Stomach smooth muscle (tissue), 2 donors: ENCODE results near the gene MLLT3.

Experiments used
- H3K27ac ChIP-seq: one replicate; pipeline ENCODE4 v1.7.0; 2013; ENCODE audit warnings: mild to moderate bottlenecking, low read length, inconsistent platforms
- H3K27me3 ChIP-seq, 2 donors: one replicate each; pipeline ENCODE4 v1.7.0; 2013; ENCODE audit warnings: low read length in 2 of 2; ENCODE audit not compliant: insufficient read depth in 2 of 2, control insufficient read depth in 1 of 2
- H3K36me3 ChIP-seq, 2 donors: one replicate each; pipeline ENCODE4 v1.7.0; 2013; ENCODE audit warnings: low read length in 2 of 2; ENCODE audit not compliant: control insufficient read depth in 2 of 2, insufficient read depth in 2 of 2
- H3K4me1 ChIP-seq: one replicate; pipeline ENCODE4 v1.7.0; 2013; ENCODE audit warnings: low read length; ENCODE audit not compliant: control insufficient read depth, insufficient read depth
- H3K4me3 ChIP-seq, 2 donors: one replicate each; pipeline ENCODE4 v1.7.0; 2013; ENCODE audit warnings: low read length in 2 of 2
- H3K9ac ChIP-seq, 2 donors: one replicate each; pipeline ENCODE4 v1.7.0; 2013; ENCODE audit warnings: low read length in 2 of 2, mild to moderate bottlenecking in 1 of 2
- H3K9me3 ChIP-seq, 2 donors: one replicate each; pipeline ENCODE4 v1.7.0; 2013; ENCODE audit warnings: low read length in 2 of 2; ENCODE audit not compliant: control insufficient read depth in 2 of 2
- donor health status: healthy.
- donor health status: Pancreatic carcinoma.

The MLLT3 gene

GRCh38 chr9:20513126-20513913, 109.0 kb downstream of the MLLT3 start:
- no peaks in the 10 kb centered on the region for H3K27me3 ChIP-seq
- no peak overlapping the region for H3K9ac ChIP-seq
- no peaks in the 10 kb centered on the region for H3K36me3 ChIP-seq
- H3K9me3 ChIP-seq: peaks cover 0 to 3% of the 10 kb centered on the region in 2 donors
- no peaks in the 10 kb centered on the region for H3K4me1 ChIP-seq
- no peak overlapping the region for H3K4me3 ChIP-seq
- H3K27ac ChIP-seq: no peak overlapping the region

GRCh38 chr9:20512636-20513035, 109.7 kb downstream of the MLLT3 start:
- Histone ChIP-seq H3K27ac (no peak overlapping the region), H3K27me3 (no peaks in the 10 kb centered on the region), H3K36me3 (no peaks in the 10 kb centered on the region), H3K9me3 (peaks cover 0 to 3% of the 10 kb centered on the region in 2 donors), H3K4me1 (no peaks in the 10 kb centered on the region), H3K4me3 (no peak overlapping the region), H3K9ac (no peak overlapping the region)

- Histone ChIP-seq H3K27ac (no peak overlapping the region), H3K27me3 (no peaks in the 10 kb centered on the region)
Measured at GRCh38 chr9:20512106-20512505, 110.2 kb downstream of the MLLT3 start.

GRCh38 chr9:20511686-20512085, 110.6 kb downstream of the MLLT3 start:
- Histone ChIP-seq H3K4me1 (no peaks in the 10 kb centered on the region), H3K27ac (no peak overlapping the region), H3K36me3 (no peaks in the 10 kb centered on the region), H3K4me3 (peak overlapping the region in 1 of 2 donors; percentile 13), H3K9ac (no peak overlapping the region), H3K9me3 (peaks cover 0 to 3% of the 10 kb centered on the region in 2 donors), H3K27me3 (no peaks in the 10 kb centered on the region)

More at GRCh38 chr9:20512106-20512505, 110.2 kb downstream of the MLLT3 start:
- Histone ChIP-seq H3K9ac (no peak overlapping the region), H3K36me3 (no peaks in the 10 kb centered on the region), H3K4me1 (no peaks in the 10 kb centered on the region), H3K9me3 (peaks cover 0 to 3% of the 10 kb centered on the region in 2 donors), H3K4me3 (no peak overlapping the region)

GRCh38 chr9:20509466-20509865, 112.8 kb downstream of the MLLT3 start:
- Histone ChIP-seq H3K4me1 (peaks cover 7% of the 10 kb centered on the region), H3K36me3 (no peaks in the 10 kb centered on the region), H3K27me3 (no peaks in the 10 kb centered on the region), H3K9ac (no peak overlapping the region), H3K4me3 (no peak overlapping the region), H3K27ac (no peak overlapping the region), H3K9me3 (peaks cover 0 to 3% of the 10 kb centered on the region in 2 donors)

GRCh38 chr9:20508242-20508641, 114.1 kb downstream of the MLLT3 start:
- no peak overlapping the region for H3K4me3 ChIP-seq
- H3K36me3 ChIP-seq: no peaks in the 10 kb centered on the region
- peaks cover 0 to 3% of the 10 kb centered on the region in 2 donors for H3K9me3 ChIP-seq
- H3K9ac ChIP-seq: no peak overlapping the region
- peaks cover 7% of the 10 kb centered on the region for H3K4me1 ChIP-seq
- no peaks in the 10 kb centered on the region for H3K27me3 ChIP-seq
- no peak overlapping the region for H3K27ac ChIP-seq

GRCh38 chr9:20507431-20507830, 114.9 kb downstream of the MLLT3 start:
- H3K4me3 ChIP-seq: no peak overlapping the region
- no peak overlapping the region for H3K27ac ChIP-seq
- H3K9me3 ChIP-seq: peaks cover 0 to 3% of the 10 kb centered on the region in 2 donors

GRCh38 chr9:20506099-20506900, 116.0 kb downstream of the MLLT3 start:
- Histone ChIP-seq H3K27ac (no peak overlapping the region), H3K36me3 (no peaks in the 10 kb centered on the region), H3K4me1 (peaks cover 7% of the 10 kb centered on the region), H3K9me3 (no peaks in the 10 kb centered on the region), H3K27me3 (no peaks in the 10 kb centered on the region), H3K9ac (no peak overlapping the region), H3K4me3 (peak overlapping the region in 1 of 2 donors; percentile 7)

More at GRCh38 chr9:20507431-20507830, 114.9 kb downstream of the MLLT3 start:
- Histone ChIP-seq H3K27me3 (no peaks in the 10 kb centered on the region), H3K4me1 (peaks cover 7% of the 10 kb centered on the region), H3K9ac (no peak overlapping the region), H3K36me3 (no peaks in the 10 kb centered on the region)

- Histone ChIP-seq H3K4me3 (peak overlapping the region in 1 of 2 donors; percentile 7), H3K9me3 (no peaks in the 10 kb centered on the region), H3K27me3 (no peaks in the 10 kb centered on the region), H3K4me1 (peaks cover 7% of the 10 kb centered on the region), H3K36me3 (no peaks in the 10 kb centered on the region), H3K27ac (no peak overlapping the region), H3K9ac (no peak overlapping the region)
Measured at GRCh38 chr9:20505574-20505973, 116.7 kb downstream of the MLLT3 start.

GRCh38 chr9:20504930-20505329, 117.4 kb downstream of the MLLT3 start:
- Histone ChIP-seq H3K27ac (no peak overlapping the region), H3K4me3 (no peak overlapping the region), H3K9ac (no peak overlapping the region), H3K9me3 (no peaks in the 10 kb centered on the region), H3K36me3 (no peaks in the 10 kb centered on the region), H3K27me3 (no peaks in the 10 kb centered on the region), H3K4me1 (peaks cover 7% of the 10 kb centered on the region)
